CD4-positive, alpha-beta T cell treated with Interleukin-1 beta for 1 hour (primary cell): Measurements from ENCODE around the gene SMYD2.

Source experiments
- DNase-seq, 2 donors: peaks; one replicate each; pipeline ENCODE4 v3.0.0-alpha.2; 2020 to 2022

Gene SMYD2

DNA sequence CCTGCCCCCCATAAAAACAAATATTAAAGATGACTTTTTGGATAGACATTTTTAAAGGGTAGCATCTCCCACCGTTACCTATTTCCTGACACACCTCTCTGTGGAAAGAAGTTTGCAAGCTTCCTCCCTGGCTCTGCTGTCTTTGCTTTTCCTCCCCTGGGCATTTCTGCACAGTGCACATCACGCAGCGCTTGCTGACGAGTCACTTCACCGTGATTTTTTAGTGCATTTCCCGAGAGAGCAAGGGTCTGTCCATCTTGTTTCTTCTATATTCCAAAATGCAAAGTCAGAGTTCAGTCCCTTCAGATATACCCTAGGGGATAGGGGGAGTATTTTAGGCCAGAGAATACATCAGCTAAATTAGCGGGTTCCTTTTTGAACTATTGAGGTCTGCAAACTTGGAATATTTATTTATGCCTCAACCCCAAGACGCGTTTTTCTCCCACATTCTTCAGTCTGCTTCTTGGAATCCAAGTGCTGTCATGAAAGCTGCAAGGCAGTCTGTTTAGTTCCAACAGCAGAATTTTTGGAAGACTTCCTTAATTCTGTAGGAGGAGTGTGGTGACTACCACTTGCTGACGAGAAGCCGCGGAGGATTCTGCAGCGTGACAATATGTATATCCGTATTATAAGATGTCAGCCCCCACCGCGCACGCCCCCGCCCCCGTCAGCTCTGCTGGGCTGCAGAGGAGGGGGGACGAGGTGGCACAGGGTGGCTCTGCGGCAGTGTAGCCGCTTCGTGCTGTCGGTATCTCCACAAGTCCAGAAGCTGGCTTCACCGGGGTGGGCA is 22.4 kb downstream of the SMYD2 start:
- no peak for DNase-seq

GRCh38 chr1:214305164-214305751 is 24.3 kb downstream of the SMYD2 start:
- no peak for DNase-seq

DNA sequence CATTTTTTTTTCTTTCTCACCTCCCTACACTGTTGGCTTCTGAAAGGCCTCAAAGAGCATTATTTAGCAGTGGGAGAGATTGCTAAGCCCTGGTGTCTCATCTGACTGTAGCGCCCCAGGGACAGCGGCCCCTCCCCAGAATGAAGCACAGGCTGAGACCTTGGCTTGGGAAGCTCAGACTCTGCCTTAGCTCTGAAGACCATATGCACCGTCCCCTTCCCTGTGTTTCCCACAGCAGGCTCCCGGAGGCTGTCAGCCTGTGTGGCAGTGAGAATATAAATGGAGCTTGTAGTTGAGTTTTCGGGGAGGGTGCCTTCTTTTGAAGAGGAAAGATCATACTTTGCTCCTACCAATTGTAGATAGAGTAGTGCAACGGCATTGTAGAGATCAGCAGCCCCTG is 25.3 kb downstream of the SMYD2 start:
- DNase-seq, result no peak

DNA sequence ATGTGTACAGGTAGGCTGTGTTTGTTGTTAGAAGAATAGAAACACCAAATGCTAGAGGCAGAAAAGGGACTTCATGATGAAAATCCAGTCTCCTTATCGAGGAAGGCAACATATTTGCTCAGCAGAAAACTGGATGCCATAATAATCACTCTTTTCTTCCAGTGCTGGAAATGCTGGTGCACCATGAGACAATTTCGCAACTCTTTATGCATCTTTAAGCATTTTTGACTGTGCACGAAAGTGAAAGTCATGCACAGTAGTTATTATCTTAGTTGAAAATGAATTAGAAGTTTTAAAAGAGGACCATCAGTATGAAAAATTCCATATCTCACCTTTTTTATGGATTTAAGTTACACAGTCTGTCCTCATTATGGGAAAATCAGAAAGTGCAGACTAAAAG is 29.1 kb downstream of the SMYD2 start:
- no peak for DNase-seq

- DNase-seq, result peak in 1 of 2 donors; percentile 17
Measured at GRCh38 chr1:214310777-214311690, 30.1 kb downstream of the SMYD2 start.

GRCh38 chr1:214312530-214313051 is 31.6 kb downstream of the SMYD2 start:
- no peak for DNase-seq

DNA sequence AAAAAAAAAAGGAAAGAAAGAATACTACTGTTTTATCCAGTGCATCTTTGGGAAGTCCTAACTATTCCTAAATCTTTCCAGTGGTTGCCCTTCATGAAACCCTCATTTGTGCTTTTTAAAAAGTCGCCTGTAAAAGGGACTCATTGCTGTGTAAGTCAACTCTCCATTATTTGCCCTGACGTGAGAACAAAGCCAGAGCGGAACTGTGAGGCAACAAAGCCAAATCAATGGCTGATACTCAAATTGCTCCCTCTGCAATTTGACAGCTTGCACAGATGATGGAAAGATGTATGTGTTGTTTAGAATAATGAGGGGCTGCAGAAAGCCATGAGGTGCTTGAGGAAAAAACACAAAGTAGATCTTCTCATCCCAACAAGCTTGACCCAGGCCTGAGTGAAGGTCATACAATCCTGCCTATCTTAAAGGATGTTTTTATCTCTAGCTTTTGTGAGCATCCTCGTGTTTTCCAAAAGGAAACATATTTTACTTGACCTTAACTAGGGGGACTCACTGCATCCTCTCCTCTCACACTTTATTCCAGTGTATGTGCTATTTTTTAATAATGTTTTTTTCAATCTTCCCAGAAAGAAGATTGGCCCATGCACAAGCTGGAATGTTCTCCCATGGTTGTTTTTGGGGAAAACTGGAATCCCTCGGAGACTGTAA is 33.4 kb downstream of the SMYD2 start:
- DNase-seq, result no peak

DNA sequence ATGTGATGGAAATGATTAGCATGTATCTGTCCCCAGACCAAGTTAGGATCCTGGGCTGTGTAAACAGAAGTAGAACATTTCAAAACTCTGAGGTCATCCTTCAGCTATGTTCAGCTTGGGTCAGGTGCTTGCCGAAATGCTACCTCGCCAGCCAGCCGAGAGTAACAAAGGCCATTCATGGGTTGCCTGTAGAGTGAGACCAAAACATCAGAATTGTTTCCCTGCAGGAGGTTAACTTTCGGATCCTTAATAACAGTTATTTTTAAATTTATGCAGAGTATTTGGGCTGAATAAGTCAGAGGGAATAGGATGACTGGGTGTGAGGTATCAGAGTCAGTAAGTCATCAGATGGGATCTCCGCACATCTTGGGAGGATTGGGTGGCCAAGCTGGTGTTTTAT is 35.6 kb downstream of the SMYD2 start:
- DNase-seq, result no peak

GRCh38 chr1:214317300-214317699 is 36.3 kb downstream of the SMYD2 start:
- no peak for DNase-seq

GRCh38 chr1:214317734-214318133 is 36.8 kb downstream of the SMYD2 start:
- DNase-seq, result no peak

GRCh38 chr1:214318356-214318755 is 37.4 kb downstream of the SMYD2 start:
- DNase-seq, result no peak

- no peak for DNase-seq
Measured at GRCh38 chr1:214318956-214319736, 38.2 kb downstream of the SMYD2 start.

GRCh38 chr1:214319938-214320337 is 39.0 kb downstream of the SMYD2 start:
- DNase-seq, result no peak

DNA sequence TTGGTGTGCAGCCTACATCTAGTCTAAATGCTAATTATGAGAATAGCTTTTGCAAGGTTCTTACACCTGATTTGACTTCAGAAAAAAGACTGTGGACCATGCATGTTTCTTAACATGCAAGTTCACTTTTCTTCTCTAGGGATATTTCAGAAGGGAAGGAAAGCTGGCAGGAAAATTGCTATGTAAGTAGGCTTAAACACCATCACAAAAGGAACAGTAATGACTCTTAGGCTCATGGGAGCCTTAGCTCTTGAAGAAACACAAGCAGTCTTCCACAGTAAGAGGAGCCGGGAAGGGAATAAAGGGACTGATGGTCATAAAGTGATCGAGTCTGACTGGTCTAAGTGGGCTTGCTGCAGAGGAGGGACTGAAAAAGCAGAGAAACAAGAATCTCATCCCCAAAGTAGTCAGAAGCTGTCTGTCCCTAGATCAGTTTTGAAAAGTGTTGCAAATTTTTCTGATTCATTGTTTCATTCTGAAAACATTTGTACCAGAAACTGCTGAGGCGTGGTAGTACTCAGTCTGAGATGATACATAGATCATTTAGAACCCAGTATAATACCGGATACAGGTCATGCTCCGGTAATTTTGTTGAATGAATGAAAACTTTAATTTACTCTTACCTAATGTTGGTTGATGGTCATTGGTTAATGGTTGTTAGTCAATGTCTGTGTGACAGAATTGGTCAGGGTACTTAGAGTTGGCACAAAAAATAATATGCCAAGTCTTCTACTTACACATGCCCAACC is 40.9 kb downstream of the SMYD2 start:
- no peak for DNase-seq

GRCh38 chr1:214324896-214325800 is 44.2 kb downstream of the SMYD2 start:
- no peak for DNase-seq

- DNase-seq, result no peak
Measured at GRCh38 chr1:214326406-214326805, 45.4 kb downstream of the SMYD2 start.

GRCh38 chr1:214327514-214327913 is 46.6 kb downstream of the SMYD2 start:
- no peak for DNase-seq

GRCh38 chr1:214328770-214329469 is 48.0 kb downstream of the SMYD2 start:
- peak; percentile 74 to 81 for DNase-seq

DNA sequence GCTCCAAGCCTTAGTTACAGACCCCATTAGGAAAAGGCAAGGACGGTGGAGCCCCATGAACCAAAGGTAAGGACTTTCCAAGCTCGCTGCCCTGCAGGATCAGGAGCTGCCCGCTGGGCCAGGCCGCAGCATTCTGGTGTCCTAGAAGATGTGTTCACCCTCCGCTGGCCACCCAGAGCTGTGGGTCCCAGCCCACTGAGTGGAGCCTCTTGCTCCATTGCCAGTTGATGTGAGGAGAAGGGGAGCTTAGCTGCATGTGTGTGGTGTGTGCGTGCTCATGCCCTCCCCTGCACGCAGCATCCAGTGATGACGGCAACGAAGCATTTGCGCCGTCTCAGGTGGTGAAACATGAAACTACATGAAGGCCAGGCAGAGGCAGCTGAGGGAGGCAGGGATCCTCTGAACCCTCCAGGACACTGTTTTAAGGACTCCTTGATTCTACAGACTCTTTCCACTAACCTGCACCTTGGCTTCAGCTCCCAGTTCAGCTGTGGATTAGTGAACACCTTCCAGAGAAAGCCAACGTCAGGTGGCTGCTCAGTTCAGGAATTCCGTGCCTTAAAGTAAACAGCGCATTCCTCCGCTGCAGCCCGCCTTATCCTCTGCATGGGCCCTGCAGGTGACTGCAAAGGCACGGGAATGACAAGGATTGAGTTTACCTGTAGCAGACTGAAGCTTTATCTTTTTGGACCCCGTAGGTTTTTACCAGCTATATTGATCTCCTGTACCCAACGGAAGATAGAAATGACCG is 48.7 kb downstream of the SMYD2 start:
- no peak for DNase-seq
